ENCODE measurements around the gene ABCC4.
"Not testable (repeated sequence)": the region's sequence is repeated elsewhere in the genome, so short reads cannot be mapped to it uniquely, and the experiment has no call there.

The ABCC4 gene

GRCh38 chr13:95298169-95298965 lies 2.9 kb downstream of the ABCC4 start:
- no peak for DNase-seq (ENCODE audit: low spot score)

- peak; percentile 34 for DNase-seq (ENCODE audit: low spot score)
Measured at GRCh38 chr13:95296326-95296925, 4.8 kb downstream of the ABCC4 start.

- no peak for DNase-seq (ENCODE audit: low spot score)
Measured at GRCh38 chr13:95295026-95295425, 6.2 kb downstream of the ABCC4 start.

GRCh38 chr13:95292622-95293021 lies 8.6 kb downstream of the ABCC4 start:
- DNase-seq (ENCODE audit: low spot score), result no peak

GRCh38 chr13:95289901-95290300 lies 11.3 kb downstream of the ABCC4 start:
- DNase-seq (ENCODE audit: low spot score), result not testable (repeated sequence)

GRCh38 chr13:95289020-95289444 lies 12.2 kb downstream of the ABCC4 start:
- no peak for DNase-seq (ENCODE audit: low spot score)

- no peak for DNase-seq (ENCODE audit: low spot score)
Measured at GRCh38 chr13:95284436-95284835, 16.8 kb downstream of the ABCC4 start.

- no peak for DNase-seq (ENCODE audit: low spot score)
Measured at GRCh38 chr13:95279016-95279415, 22.2 kb downstream of the ABCC4 start.

- DNase-seq (ENCODE audit: low spot score), result no peak
Measured at GRCh38 chr13:95276037-95276505, 25.2 kb downstream of the ABCC4 start.

GRCh38 chr13:95275322-95276036 lies 25.8 kb downstream of the ABCC4 start:
- DNase-seq (ENCODE audit: low spot score), result no peak

- not testable (repeated sequence) for DNase-seq (ENCODE audit: low spot score)
Measured at GRCh38 chr13:95273592-95274132, 27.6 kb downstream of the ABCC4 start.

GRCh38 chr13:95272076-95272475 lies 29.2 kb downstream of the ABCC4 start:
- DNase-seq (ENCODE audit: low spot score), result not testable (repeated sequence)

GRCh38 chr13:95269756-95270155 lies 31.5 kb downstream of the ABCC4 start:
- no peak for DNase-seq (ENCODE audit: low spot score)

- DNase-seq (ENCODE audit: low spot score), result not testable (repeated sequence)
Measured at GRCh38 chr13:95268343-95269065, 32.7 kb downstream of the ABCC4 start.

GRCh38 chr13:95267662-95268342 lies 33.4 kb downstream of the ABCC4 start:
- DNase-seq (ENCODE audit: low spot score), result no peak

GRCh38 chr13:95264225-95264624 lies 37.0 kb downstream of the ABCC4 start:
- DNase-seq (ENCODE audit: low spot score), result no peak

- no peak for DNase-seq (ENCODE audit: low spot score)
Measured at GRCh38 chr13:95262837-95263384, 38.3 kb downstream of the ABCC4 start.

- DNase-seq (ENCODE audit: low spot score), result no peak
Measured at GRCh38 chr13:95261956-95262355, 39.3 kb downstream of the ABCC4 start.

- no peak for DNase-seq (ENCODE audit: low spot score)
Measured at GRCh38 chr13:95260031-95260525, 41.2 kb downstream of the ABCC4 start.

GRCh38 chr13:95258619-95259194 lies 42.5 kb downstream of the ABCC4 start:
- DNase-seq (ENCODE audit: low spot score), result no peak

Data from LoVo (cell line).